ENCODE measurements around the gene RNF113A. TPM values are rescaled to one million over a fixed set of nuclear protein-coding genes. Genes with fewer than 3 reads are reported as not detected.

RNF113A gene
- total RNA-seq, 2 donors from 2014 or later: 27.7 to 31.1 TPM

Other genes with a start within 250 kb of the RNF113A start
- 100 to 1,000 TPM; 150 to 163 TPM for gene SEPTIN6, start 178.6 kb downstream of the RNF113A start, total RNA-seq
- gene SOWAHD, start 113.1 kb downstream of the RNF113A start, total RNA-seq: under 1 TPM in 1 of 2 donors, not detected in 1; 0.65 TPM
- gene RPL39, start 80.1 kb downstream of the RNF113A start, total RNA-seq: 1,000 to 10,000 TPM; 3,854 to 3,913 TPM
- 1 to 10 TPM; 6.9 to 7.7 TPM for gene UPF3B, start 18.8 kb downstream of the RNF113A start, total RNA-seq
- 10 to 100 TPM; 51.3 to 61.0 TPM for gene NDUFA1, start 99 bp upstream of the RNF113A start, total RNA-seq
- gene AKAP14, start 24.2 kb upstream of the RNF113A start, total RNA-seq: not detected
- 10 to 100 TPM; 12.2 to 12.5 TPM for gene NKAP, start 72.0 kb upstream of the RNF113A start, total RNA-seq
- not detected for gene RHOXF2B, start 206.0 kb upstream of the RNF113A start, total RNA-seq
- 1 to 10 TPM in 1 of 2 donors, under 1 TPM in 1; 0.90 to 1.1 TPM for gene RHOXF1, start 244.2 kb upstream of the RNF113A start, total RNA-seq